Prostate gland (tissue), 2 donors: ENCODE measurements around the gene WDR55.

Source experiments
- POLR2A ChIP-seq: fragments of 450-650 bp; IDR thresholded peaks from one replicate; pipeline ENCODE4 v1.6.1; 2016; ENCODE audit warnings: antibody characterized with exemption, mild to moderate bottlenecking
- TF ChIP-seq, protein P1 (sequence below), 4 experiments: fragments of 200-600 bp in 2 of 4; fragments of 450-650 bp in 2 of 4; sonication (generic) in 2 of 4; IDR thresholded peaks; 1 replicate in 3 of 4; 2 replicates in 1 of 4; pipeline ENCODE4 v1.5.1; 2016 to 2019; ENCODE audit warnings: antibody characterized with exemption in 4 of 4, mild to moderate bottlenecking in 2 of 4, moderate library complexity in 2 of 4

- TF ChIP-seq, protein P1, sequence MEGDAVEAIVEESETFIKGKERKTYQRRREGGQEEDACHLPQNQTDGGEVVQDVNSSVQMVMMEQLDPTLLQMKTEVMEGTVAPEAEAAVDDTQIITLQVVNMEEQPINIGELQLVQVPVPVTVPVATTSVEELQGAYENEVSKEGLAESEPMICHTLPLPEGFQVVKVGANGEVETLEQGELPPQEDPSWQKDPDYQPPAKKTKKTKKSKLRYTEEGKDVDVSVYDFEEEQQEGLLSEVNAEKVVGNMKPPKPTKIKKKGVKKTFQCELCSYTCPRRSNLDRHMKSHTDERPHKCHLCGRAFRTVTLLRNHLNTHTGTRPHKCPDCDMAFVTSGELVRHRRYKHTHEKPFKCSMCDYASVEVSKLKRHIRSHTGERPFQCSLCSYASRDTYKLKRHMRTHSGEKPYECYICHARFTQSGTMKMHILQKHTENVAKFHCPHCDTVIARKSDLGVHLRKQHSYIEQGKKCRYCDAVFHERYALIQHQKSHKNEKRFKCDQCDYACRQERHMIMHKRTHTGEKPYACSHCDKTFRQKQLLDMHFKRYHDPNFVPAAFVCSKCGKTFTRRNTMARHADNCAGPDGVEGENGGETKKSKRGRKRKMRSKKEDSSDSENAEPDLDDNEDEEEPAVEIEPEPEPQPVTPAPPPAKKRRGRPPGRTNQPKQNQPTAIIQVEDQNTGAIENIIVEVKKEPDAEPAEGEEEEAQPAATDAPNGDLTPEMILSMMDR (IDR thresholded peaks at IDR 0.05): no peak
- no peak for TF ChIP-seq POLR2A
Observed at GRCh38 chr5:140674629-140675028, 9.9 kb downstream of the WDR55 start.
